Nephron progenitor cell (in vitro differentiated cells): ENCODE measurements around the gene OR4D1.

Experiments used
- DNase-seq: peaks from one replicate; pipeline ENCODE4 v3.0.0; 2021
- H3K27ac Mint-ChIP-seq: 2 replicates; pipeline ENCODE4 v1.8.0; 2021; ENCODE audit warnings: mild to moderate bottlenecking, moderate library complexity, mixed read lengths
- H3K27me3 Mint-ChIP-seq: 2 replicates; pipeline ENCODE4 v1.8.0; 2021; ENCODE audit warnings: mild to moderate bottlenecking, low read depth, mixed read lengths; ENCODE audit not compliant: poor library complexity
- H3K36me3 Mint-ChIP-seq: 2 replicates; pipeline ENCODE4 v1.8.0; 2021; ENCODE audit warnings: low read depth, mixed read lengths
- H3K4me1 Mint-ChIP-seq: 2 replicates; pipeline ENCODE4 v1.8.0; 2021; ENCODE audit warnings: mixed read lengths
- H3K4me3 Mint-ChIP-seq: 2 replicates; pipeline ENCODE4 v1.8.0; 2021; ENCODE audit warnings: mild to moderate bottlenecking, moderate library complexity, mixed read lengths
- H3K9me3 Mint-ChIP-seq: 2 replicates; pipeline ENCODE4 v1.8.0; 2021; ENCODE audit warnings: mild to moderate bottlenecking, moderate library complexity, mixed read lengths
- TF ChIP-seq, protein P1 (sequence below): fragments of 200-600 bp; sonication (generic); IDR thresholded peaks from 2 replicates; pipeline ENCODE4 v1.5.0; 2021; ENCODE audit warnings: antibody characterized with exemption

The OR4D1 gene

DNA sequence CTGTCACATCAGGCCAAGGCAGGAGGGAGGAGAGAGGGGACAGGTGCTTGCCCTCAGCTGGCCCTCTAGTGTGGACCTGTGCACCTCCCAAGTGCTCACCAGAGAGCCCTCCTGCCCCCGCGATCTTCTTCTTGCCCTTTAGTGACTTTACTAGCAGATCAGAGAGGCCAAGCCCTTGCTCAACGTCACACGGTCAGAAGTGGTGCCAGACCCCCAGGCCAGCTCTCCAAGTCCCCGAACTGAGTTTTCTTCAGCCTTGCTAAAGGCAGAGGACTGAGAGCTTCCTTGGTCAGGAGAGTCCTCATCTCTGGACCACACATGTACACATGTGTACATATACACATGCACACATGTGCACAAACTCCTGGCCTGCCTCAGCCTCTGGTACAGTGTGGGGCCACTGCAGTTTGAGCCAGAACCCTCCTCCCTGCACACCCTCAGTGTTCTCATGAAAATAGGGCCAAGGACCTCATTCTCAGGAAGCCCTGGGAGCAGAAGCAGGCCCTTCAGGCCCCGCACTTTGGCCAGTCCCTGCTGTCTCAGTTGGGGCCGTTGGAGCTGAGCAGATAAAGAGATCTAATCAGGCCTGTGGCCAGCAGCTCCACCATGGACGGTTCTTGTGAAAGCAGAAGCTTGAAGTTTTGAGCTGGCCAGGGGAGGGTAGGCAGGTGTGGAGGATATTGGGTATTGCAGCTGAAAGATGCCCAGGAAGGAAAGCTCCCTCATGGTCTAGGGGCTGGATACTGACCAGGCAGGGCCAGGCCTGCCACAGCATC lies 37.0 kb downstream of the OR4D1 start:
- no peak overlapping the region for H3K4me3 Mint-ChIP-seq
- TF ChIP-seq, protein P1, sequence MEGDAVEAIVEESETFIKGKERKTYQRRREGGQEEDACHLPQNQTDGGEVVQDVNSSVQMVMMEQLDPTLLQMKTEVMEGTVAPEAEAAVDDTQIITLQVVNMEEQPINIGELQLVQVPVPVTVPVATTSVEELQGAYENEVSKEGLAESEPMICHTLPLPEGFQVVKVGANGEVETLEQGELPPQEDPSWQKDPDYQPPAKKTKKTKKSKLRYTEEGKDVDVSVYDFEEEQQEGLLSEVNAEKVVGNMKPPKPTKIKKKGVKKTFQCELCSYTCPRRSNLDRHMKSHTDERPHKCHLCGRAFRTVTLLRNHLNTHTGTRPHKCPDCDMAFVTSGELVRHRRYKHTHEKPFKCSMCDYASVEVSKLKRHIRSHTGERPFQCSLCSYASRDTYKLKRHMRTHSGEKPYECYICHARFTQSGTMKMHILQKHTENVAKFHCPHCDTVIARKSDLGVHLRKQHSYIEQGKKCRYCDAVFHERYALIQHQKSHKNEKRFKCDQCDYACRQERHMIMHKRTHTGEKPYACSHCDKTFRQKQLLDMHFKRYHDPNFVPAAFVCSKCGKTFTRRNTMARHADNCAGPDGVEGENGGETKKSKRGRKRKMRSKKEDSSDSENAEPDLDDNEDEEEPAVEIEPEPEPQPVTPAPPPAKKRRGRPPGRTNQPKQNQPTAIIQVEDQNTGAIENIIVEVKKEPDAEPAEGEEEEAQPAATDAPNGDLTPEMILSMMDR, result no peak
- H3K36me3 Mint-ChIP-seq, result no peaks in the 10 kb centered on the region
- peaks cover 54% of the 10 kb centered on the region for H3K27me3 Mint-ChIP-seq
- H3K27ac Mint-ChIP-seq, result no peak overlapping the region
- H3K4me1 Mint-ChIP-seq, result peaks cover 9% of the 10 kb centered on the region
- no peak for DNase-seq
- no peaks in the 10 kb centered on the region for H3K9me3 Mint-ChIP-seq

DNA sequence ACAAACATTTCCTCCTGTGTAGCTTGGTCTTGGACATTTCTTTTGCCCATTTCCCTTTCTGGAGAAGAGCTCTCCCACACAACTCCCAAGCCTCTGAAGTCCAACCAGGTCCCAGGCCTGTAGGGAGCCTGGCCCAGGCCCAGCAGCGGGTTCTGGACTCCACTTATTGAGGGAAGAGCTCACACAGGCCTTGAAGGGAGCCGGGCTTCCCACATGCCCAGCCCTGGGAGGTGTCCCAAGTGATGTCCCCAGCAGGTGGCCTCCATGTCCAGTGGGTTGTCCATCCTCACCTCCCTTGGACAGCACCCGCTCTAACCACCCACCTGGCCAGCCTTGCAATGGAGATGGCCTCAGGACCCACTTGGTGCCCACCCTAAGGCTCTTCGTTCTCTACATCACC lies 38.4 kb downstream of the OR4D1 start:
- Mint-ChIP-seq H3K27me3 (peaks cover 40% of the 10 kb centered on the region), H3K27ac (no peak overlapping the region), H3K9me3 (no peaks in the 10 kb centered on the region), H3K4me1 (peaks cover 13% of the 10 kb centered on the region), H3K4me3 (no peak overlapping the region), H3K36me3 (no peaks in the 10 kb centered on the region)
- TF ChIP-seq, protein P1, result no peak
- DNase-seq, result no peak

DNA sequence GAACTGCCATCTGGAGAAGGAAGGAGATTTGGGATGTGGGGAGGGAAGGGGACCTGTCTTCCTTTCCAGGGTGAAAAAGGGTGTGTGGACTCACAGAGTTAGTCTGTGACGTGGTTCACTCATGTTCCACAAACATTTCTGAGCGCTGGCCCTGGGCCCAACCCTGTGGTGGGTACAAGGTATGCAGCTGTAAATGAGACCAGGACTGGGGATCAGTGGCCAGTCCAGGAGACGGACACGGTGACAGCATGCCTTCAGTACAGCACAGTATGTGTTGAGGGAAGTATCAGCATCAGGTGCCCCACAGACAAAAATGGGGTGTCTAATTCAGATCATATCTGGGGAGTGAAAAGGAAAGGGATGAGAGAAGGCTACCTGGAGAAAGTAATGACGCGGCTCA lies 38.9 kb downstream of the OR4D1 start:
- Mint-ChIP-seq H3K4me1 (peaks cover 13% of the 10 kb centered on the region), H3K36me3 (no peaks in the 10 kb centered on the region), H3K4me3 (no peak overlapping the region), H3K27me3 (peaks cover 36% of the 10 kb centered on the region), H3K27ac (no peak overlapping the region), H3K9me3 (no peaks in the 10 kb centered on the region)
- TF ChIP-seq, protein P1, result no peak
- DNase-seq, result no peak

DNA sequence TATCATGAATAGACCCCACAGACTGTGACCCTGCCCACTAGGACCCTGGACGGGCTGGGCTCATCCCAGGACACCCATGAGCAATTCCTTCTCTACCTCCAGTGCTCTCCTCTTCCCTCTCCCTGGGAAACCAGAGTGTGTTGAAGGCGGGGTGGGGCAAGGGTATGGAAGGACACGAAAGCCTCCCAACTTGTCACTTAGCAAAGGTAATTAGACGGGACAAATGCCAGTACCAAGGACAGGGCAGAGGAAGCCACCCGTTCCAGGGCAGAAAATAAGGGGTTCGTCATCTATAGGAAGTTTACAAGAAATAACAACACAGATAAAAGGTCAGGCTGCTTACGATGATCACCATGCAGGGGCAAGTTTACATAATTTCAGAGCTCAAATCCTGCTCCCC lies 39.5 kb downstream of the OR4D1 start:
- Mint-ChIP-seq H3K27me3 (peaks cover 37% of the 10 kb centered on the region), H3K4me3 (no peak overlapping the region), H3K36me3 (no peaks in the 10 kb centered on the region), H3K4me1 (peaks cover 13% of the 10 kb centered on the region), H3K9me3 (no peaks in the 10 kb centered on the region), H3K27ac (no peak overlapping the region)
- TF ChIP-seq, protein P1, result no peak
- DNase-seq, result no peak

DNA sequence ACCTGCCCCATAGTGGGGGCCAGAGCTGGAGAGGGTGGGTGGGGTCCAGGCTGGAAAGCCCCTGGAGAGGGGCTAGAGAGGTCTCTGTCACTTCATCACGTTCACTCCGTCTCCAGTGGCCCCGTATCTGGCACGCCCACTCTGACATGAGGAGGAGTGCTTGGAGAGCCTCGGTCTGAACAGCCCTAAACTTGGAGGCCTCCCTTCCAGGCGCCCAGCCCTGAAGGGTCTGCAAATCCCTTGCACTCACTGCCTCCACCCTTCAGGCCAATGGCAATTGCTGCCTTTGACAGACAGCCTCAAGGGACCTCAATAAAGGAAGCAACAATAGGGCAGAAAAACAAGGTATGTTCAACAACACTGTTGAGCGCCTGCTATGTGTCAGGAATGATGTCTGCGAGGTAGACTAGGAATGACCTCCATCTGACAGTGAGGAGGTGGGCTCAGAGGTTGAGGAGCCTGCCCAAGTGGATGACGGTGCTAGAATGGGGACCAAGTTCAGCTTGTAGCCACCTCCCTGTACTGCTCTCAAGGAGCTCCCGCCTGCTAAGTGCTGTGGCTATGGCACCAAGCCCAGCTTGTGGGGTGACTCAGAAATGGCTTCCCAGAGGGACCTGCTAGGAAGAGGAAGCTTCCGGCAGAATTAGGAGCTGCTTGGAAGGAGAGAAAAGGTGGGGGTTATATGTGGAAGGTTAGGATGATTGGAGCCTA lies 41.4 kb downstream of the OR4D1 start:
- H3K36me3 Mint-ChIP-seq, result no peaks in the 10 kb centered on the region
- H3K27me3 Mint-ChIP-seq, result peaks cover 39% of the 10 kb centered on the region
- no peak for DNase-seq
- TF ChIP-seq, protein P1, result no peak
- H3K4me3 Mint-ChIP-seq, result no peak overlapping the region
- no peaks in the 10 kb centered on the region for H3K9me3 Mint-ChIP-seq
- H3K27ac Mint-ChIP-seq, result no peak overlapping the region
- peaks cover 8% of the 10 kb centered on the region for H3K4me1 Mint-ChIP-seq
